T-helper 2 cell (primary cell): ENCODE data around the gene ADAMTS17.

Experiments used
- DNase-seq, 5 experiments: peaks; one replicate each; pipeline versions ENCODE4 v3.0.0 to v3.0.0-alpha.2; 2012 to 2022

The ADAMTS17 gene

GRCh38 chr15:100007609-100008008, 334.2 kb downstream of the ADAMTS17 start:
- DNase-seq, result no peak

GRCh38 chr15:100005715-100006114, 336.1 kb downstream of the ADAMTS17 start:
- no peak for DNase-seq

- no peak for DNase-seq
Observed at GRCh38 chr15:100005013-100005412, 336.8 kb downstream of the ADAMTS17 start.

- DNase-seq, result no peak
Observed at GRCh38 chr15:100002787-100003536, 338.8 kb downstream of the ADAMTS17 start.

- DNase-seq, result no peak
Observed at GRCh38 chr15:100002086-100002620, 339.6 kb downstream of the ADAMTS17 start.

GRCh38 chr15:100001405-100001804, 340.4 kb downstream of the ADAMTS17 start:
- DNase-seq, result no peak

GRCh38 chr15:99999282-100000070, 342.3 kb downstream of the ADAMTS17 start:
- no peak for DNase-seq

GRCh38 chr15:99998661-99999101, 343.1 kb downstream of the ADAMTS17 start:
- DNase-seq, result no peak

- no peak for DNase-seq
Observed at GRCh38 chr15:99997112-99997651, 344.6 kb downstream of the ADAMTS17 start.

- DNase-seq, result no peak
Observed at GRCh38 chr15:99996660-99997059, 345.1 kb downstream of the ADAMTS17 start.

GRCh38 chr15:99995543-99995942, 346.2 kb downstream of the ADAMTS17 start:
- no peak for DNase-seq

GRCh38 chr15:99994849-99995248, 346.9 kb downstream of the ADAMTS17 start:
- no peak for DNase-seq

- DNase-seq, result no peak
Observed at GRCh38 chr15:99993681-99994131, 348.1 kb downstream of the ADAMTS17 start.

- no peak for DNase-seq
Observed at GRCh38 chr15:99993262-99993661, 348.5 kb downstream of the ADAMTS17 start.

GRCh38 chr15:99992611-99993231, 349.1 kb downstream of the ADAMTS17 start:
- no peak for DNase-seq

- DNase-seq, result no peak
Observed at GRCh38 chr15:99989095-99989494, 352.7 kb downstream of the ADAMTS17 start.

GRCh38 chr15:99987701-99988100, 354.1 kb downstream of the ADAMTS17 start:
- no peak for DNase-seq

GRCh38 chr15:99987119-99987506, 354.7 kb downstream of the ADAMTS17 start:
- DNase-seq, result no peak

- DNase-seq, result no peak
Observed at GRCh38 chr15:99986297-99987118, 355.3 kb downstream of the ADAMTS17 start.

- DNase-seq, result no peak
Observed at GRCh38 chr15:99985878-99986277, 355.9 kb downstream of the ADAMTS17 start.

- no peak for DNase-seq
Observed at GRCh38 chr15:99984491-99985243, 357.1 kb downstream of the ADAMTS17 start.
